IPS DF 4.7 (cell line): Measurements from ENCODE around the gene CD300C.
"Not testable (repeated sequence)": the region's sequence is repeated elsewhere in the genome, so short reads cannot be mapped to it uniquely, and the experiment has no call there.

Source experiments
- DNase-seq: peaks from one replicate; pipeline ENCODE4 v3.0.0-alpha.2; 2013; ENCODE audit warnings: low spot score; ENCODE audit errors: extremely low read depth

Gene CD300C

GRCh38 chr17:74545843-74546230 lies at the start of gene CD300C:
Gene CD300C (minus strand): TSS chr17:74546115. CDS start chr17:74545782, 333 bp downstream.
- no peak for DNase-seq

- DNase-seq, result no peak
These were observed 49.3 kb upstream of the CD300C start for GRCh38 chr17:74595037-74595750.

GRCh38 chr17:74592087-74592990 lies 46.4 kb upstream of the CD300C start, which contains the start of gene CD300LD:
Gene CD300LD (minus strand): TSS chr17:74592283. CDS start chr17:74592202, 81 bp downstream.
- no peak for DNase-seq

GRCh38 chr17:74591503-74591902 lies 45.6 kb upstream of the CD300C start:
- DNase-seq, result no peak

- DNase-seq, result no peak
These were observed 39.8 kb upstream of the CD300C start for GRCh38 chr17:74585711-74586110.

- no peak for DNase-seq
These were observed 38.6 kb upstream of the CD300C start for GRCh38 chr17:74584292-74585060.

- no peak for DNase-seq
These were observed 36.7 kb upstream of the CD300C start for GRCh38 chr17:74582633-74583032.

GRCh38 chr17:74579900-74580299 lies 34.0 kb upstream of the CD300C start:
- DNase-seq, result no peak

GRCh38 chr17:74578979-74579378 lies 33.1 kb upstream of the CD300C start:
- no peak for DNase-seq

GRCh38 chr17:74574489-74575142 lies 28.7 kb upstream of the CD300C start:
- DNase-seq, result no peak

- DNase-seq, result not testable (repeated sequence)
These were observed 27.7 kb upstream of the CD300C start for GRCh38 chr17:74573635-74574034.

GRCh38 chr17:74573169-74573568 lies 27.3 kb upstream of the CD300C start:
- DNase-seq, result no peak

GRCh38 chr17:74571621-74572270 lies 25.8 kb upstream of the CD300C start:
- no peak for DNase-seq

- DNase-seq, result no peak
These were observed 23.4 kb upstream of the CD300C start for GRCh38 chr17:74569020-74570003.

- no peak for DNase-seq
These were observed 22.4 kb upstream of the CD300C start for GRCh38 chr17:74568106-74568873.

GRCh38 chr17:74567397-74567796 lies 21.5 kb upstream of the CD300C start, which contains the start of gene CD300H:
Gene CD300H (minus strand): TSS chr17:74567509.
- DNase-seq, result no peak

- DNase-seq, result peak; percentile 25
These were observed 20.3 kb upstream of the CD300C start for GRCh38 chr17:74566132-74566753.

- DNase-seq, result no peak
These were observed 19.2 kb upstream of the CD300C start for GRCh38 chr17:74565126-74565525.
